Measurements from ENCODE around the gene PIK3C2A. TPM values are rescaled to one million over a fixed set of nuclear protein-coding genes. Genes with fewer than 3 reads are reported as not detected.

PIK3C2A gene
- total and polyA plus RNA-seq, 2 donors (not counting 3 experiments of a cell fraction or from before 2014, with no cell fraction given) = 33.7 to 142 TPM

DNA sequence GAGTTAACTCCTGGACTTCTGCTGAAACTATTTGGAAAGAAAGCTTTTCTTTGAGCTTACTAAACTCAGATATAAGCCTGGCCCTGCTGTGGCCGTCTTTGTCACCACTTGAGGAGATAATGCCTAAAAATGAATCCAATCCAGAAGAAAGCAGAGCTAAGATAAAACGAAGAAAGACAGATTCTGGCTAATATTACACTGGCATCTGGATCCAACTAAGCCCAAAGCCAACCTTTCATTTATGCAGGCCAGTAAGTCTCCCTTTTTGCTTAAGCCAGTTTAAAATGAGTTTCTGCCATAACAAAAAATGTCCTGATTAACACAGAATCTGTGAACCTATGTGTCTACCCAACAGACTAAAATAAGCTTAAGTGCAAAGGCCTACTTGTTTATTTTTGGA is 34.5 kb downstream of the PIK3C2A start:
- no TSS peak for BruUV-seq (replicated peaks)
- dilution Hi-C loops (cut with MboI; ENCODE audit: extremely low pct_ligation_motif_present, low sequenced_read_pairs) (no loop called here), intact Hi-C loops (cut with micrococcal nuclease) (no loop called here)
- H3K79me2 ChIP-seq (ENCODE audit: control insufficient read depth, insufficient read depth, low read length) = peaks cover 73% of the 10 kb centered on the region
- FAIRE-seq (no peak), DNase-seq (ENCODE audit: low read depth, low spot score) (no peak)
- TF ChIP-seq EZH2 (IDR thresholded peaks at IDR 0.05; ENCODE audit: borderline replicate concordance, low read depth, low read length, severe bottlenecking) = no peak
- TF ChIP-seq POLR2AphosphoS5 (IDR thresholded peaks at IDR 0.05; ENCODE audit: insufficient read depth, low read depth, low read length) = no peak
- TF ChIP-seq, protein P1, sequence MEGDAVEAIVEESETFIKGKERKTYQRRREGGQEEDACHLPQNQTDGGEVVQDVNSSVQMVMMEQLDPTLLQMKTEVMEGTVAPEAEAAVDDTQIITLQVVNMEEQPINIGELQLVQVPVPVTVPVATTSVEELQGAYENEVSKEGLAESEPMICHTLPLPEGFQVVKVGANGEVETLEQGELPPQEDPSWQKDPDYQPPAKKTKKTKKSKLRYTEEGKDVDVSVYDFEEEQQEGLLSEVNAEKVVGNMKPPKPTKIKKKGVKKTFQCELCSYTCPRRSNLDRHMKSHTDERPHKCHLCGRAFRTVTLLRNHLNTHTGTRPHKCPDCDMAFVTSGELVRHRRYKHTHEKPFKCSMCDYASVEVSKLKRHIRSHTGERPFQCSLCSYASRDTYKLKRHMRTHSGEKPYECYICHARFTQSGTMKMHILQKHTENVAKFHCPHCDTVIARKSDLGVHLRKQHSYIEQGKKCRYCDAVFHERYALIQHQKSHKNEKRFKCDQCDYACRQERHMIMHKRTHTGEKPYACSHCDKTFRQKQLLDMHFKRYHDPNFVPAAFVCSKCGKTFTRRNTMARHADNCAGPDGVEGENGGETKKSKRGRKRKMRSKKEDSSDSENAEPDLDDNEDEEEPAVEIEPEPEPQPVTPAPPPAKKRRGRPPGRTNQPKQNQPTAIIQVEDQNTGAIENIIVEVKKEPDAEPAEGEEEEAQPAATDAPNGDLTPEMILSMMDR (IDR thresholded peaks at IDR 0.05; ENCODE audit: extremely low read depth in 1 of 2, insufficient read depth in 1 of 2, low read depth in 1 of 2, low read length in 2 of 2) = no peak
- TF ChIP-seq GATA2 (IDR thresholded peaks at IDR 0.05; ENCODE audit: insufficient read depth, insufficient read length, low read depth, low read length) = no peak
- no peak for TF ChIP-seq MYC (IDR thresholded peaks at IDR 0.05; ENCODE audit: low read depth, low read length)
- no peak for TF ChIP-seq FOS (IDR thresholded peaks at IDR 0.05; ENCODE audit: borderline replicate concordance, insufficient read depth, low read length)
- TF ChIP-seq, protein P2, sequence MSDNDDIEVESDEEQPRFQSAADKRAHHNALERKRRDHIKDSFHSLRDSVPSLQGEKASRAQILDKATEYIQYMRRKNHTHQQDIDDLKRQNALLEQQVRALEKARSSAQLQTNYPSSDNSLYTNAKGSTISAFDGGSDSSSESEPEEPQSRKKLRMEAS (IDR thresholded peaks at IDR 0.05; ENCODE audit: insufficient read depth, insufficient read length) = no peak
- TF ChIP-seq JUN (IDR thresholded peaks at IDR 0.05; ENCODE audit: borderline replicate concordance, insufficient read depth, insufficient read length, low read depth) = no peak
- TF ChIP-seq POLR2A (IDR thresholded peaks at IDR 0.05; ENCODE audit: low read depth, low read length) = no peak
- H3K27ac ChIP-seq (ENCODE audit: insufficient read depth, low read depth, low read length) = no peak overlapping the region
- H3K9ac ChIP-seq (replicated peaks; ENCODE audit: extremely low read depth, insufficient read depth, low read length) = no peak overlapping the region
- H3K4me3 ChIP-seq (replicated peaks in 1 of 3; ENCODE audit: insufficient read depth in 1 of 3, low read depth in 1 of 3, low read length in 3 of 3) = no peak overlapping the region
- H3K9me1 ChIP-seq (replicated peaks; ENCODE audit: control insufficient read depth, extremely low read depth, insufficient read depth, low read length) = no peaks in the 10 kb centered on the region
- no peaks in the 10 kb centered on the region for H3K9me3 ChIP-seq (replicated peaks; ENCODE audit: control insufficient read depth, insufficient read depth, low read length)
- H2AFZ ChIP-seq (ENCODE audit: low read depth, low read length) = no peak overlapping the region
- no peaks in the 10 kb centered on the region for H3K27me3 ChIP-seq (ENCODE audit: control insufficient read depth in 2 of 2, insufficient read depth in 2 of 2, low read length in 2 of 2)
- H4K20me1 ChIP-seq (replicated peaks; ENCODE audit: control insufficient read depth, extremely low read depth, insufficient read depth, low read length) = no peaks in the 10 kb centered on the region
- CTCF ChIA-PET = interaction anchor here (1.5 to 2.0 kb wide), 3 partner anchors 11 to 37 kb away, joined by 5 to 8 read pairs (median 6); no protein-coding TSS in a partner anchor
- H3K36me3 ChIP-seq (ENCODE audit: control insufficient read depth in 2 of 2, extremely low read depth in 1 of 2, insufficient read depth in 2 of 2, low read length in 2 of 2) = peaks cover 8 to 12% of the 10 kb centered on the region in 2 experiments
- peaks cover 14% of the 10 kb centered on the region for H3K4me1 ChIP-seq (ENCODE audit: control insufficient read depth, extremely low read depth, insufficient read depth, low read length)
- H3K4me2 ChIP-seq (ENCODE audit: insufficient read depth, low read length) = no peak overlapping the region
- POLR2A ChIA-PET = no interaction called here
